ENCODE data around the gene SLC24A5.

Gene SLC24A5

DNA sequence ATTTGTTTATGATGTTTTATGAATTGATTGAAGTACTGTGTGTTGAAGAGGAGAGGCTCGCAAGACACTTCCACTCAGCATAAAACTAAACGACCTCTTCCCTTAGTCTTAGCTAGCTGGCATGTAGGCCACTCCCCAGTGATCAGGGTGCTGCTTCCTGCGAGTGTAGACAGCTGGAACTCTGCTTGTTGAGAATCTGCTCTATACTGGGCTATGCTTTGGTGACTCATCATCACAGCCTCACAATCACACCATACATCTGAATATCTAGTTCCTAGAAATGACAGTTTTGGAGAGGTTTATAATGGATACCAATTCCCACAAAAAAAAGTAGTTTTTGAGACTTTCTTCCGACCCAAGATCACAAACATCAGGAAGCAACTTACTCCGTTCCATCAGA is 1.5 kb upstream of the SLC24A5 start:
- FAIRE-seq: no peak

DNA sequence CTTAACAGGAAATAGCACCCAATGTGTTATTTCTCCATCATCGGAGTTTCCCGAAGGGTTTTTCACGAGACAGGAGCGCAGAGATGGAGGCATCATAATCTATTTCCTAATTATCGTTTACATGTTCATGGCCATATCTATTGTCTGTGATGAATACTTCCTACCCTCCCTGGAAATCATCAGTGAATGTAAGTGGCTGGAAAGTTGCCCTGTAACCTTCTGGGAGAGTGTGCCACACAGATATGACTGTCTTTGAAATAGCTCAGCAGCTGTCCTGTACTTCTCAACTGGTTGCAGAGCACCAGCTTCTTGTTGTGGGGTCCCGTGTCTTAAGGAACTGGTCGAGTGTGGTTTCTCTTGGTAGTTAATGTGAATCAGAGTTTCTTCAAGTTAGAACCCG is 1.1 kb downstream of the SLC24A5 start:
- no peak for FAIRE-seq

GRCh38 chr15:48126667-48127355 is 6.0 kb downstream of the SLC24A5 start:
- FAIRE-seq: no peak

DNA sequence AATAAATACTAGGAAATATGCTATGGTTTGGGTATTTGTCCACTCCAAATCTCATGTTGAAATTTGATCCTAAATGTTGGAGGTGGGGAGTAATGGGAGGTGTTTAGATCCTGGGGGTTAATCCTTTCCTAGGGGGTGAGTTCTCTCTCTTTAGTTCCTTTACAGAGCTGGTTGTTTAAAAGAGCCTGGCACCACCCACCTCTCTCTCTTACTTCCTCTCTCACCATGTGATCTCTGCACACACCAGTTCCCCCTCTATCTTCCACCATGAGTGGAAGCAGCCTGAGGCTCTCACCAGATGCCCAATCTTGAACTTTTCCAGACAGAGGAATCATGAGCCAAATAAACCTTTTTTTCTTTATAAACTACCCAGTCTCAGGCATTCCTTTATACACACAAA is 10.5 kb downstream of the SLC24A5 start:
- FAIRE-seq: no peak

GRCh38 chr15:48132874-48133273 is 12.1 kb downstream of the SLC24A5 start:
- FAIRE-seq: no peak

- FAIRE-seq: no peak
Observed at GRCh38 chr15:48143856-48144255, 23.1 kb downstream of the SLC24A5 start.

DNA sequence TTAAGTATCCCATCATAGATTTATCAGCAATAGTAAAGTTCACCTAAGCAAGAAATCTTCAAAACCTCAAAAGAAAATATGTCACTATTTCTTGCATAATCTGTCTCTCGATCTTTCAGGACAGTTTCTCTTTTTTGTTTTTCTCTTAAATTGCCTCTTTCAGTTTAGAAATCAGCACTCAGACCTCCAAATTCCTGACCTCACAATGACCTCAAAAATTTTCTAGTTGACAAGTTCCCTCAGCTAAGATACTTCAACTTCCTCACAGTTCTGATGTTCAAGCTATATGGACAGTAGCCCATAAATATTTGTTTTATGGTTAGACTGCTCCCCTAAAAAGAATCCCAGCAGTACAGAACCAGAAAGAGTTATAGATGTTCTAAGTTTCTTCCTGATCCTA is 24.1 kb downstream of the SLC24A5 start:
- no peak for FAIRE-seq

GRCh38 chr15:48145923-48146322 is 25.1 kb downstream of the SLC24A5 start:
- FAIRE-seq: no peak

- no peak for FAIRE-seq
Observed at GRCh38 chr15:48147358-48147757, 26.6 kb downstream of the SLC24A5 start.

DNA sequence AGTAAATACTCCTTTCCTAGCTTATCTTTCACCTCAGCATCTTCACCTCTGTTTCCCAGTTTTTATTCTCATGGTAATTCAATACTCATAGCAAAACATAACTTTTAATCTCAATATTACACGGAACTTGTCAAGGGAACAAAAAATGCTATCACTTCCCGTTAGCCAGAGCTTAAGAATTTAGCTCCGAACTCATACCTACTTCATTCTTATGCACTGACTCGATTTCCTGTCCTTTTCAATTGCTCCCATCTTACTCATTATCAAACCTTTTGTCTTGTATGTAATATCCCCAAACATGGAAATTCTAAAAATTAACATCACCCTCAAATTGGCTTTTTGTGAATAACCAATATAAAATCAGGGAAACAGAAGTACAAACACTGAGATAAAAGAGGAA is 29.1 kb downstream of the SLC24A5 start:
- FAIRE-seq: no peak

DNA sequence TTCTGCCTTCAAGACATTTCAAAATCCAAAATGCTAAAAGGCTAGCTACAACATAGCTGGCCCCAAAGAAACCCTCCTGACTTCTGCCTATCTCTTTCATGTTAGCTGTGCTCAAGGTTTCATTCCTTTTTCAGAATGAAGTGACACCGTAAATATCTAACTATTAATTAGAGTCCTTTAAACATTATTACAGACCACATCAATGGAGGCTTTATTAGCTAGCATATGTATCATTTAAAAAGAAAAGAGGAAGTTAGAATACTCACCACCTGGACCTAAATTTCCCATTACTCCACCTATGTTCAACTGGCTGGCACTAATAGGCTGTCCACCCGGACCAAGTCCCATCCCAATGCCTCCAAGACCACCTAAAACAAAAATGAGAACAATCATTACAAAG is 32.7 kb downstream of the SLC24A5 start:
- no peak for FAIRE-seq

GRCh38 chr15:48168616-48169015 is 47.8 kb downstream of the SLC24A5 start:
- no peak for FAIRE-seq

DNA sequence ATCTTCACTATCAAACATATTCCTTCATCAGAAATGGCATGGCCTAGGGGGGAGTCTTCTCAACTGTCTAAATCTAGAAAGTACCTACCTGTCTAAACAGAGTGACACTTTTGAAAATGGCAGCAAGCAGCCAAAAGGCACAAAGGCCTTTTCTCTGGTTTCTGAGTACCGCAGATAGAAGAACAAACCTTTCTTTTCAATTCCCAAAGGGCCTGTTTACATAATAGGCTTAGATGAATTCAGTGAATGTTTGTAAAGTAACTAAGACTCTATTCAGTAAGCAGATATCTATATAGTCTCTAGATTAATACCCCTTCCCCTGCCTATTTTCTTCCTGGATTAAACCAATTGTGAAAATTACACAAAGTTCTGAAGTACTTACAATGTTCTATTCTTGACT is 50.2 kb downstream of the SLC24A5 start:
- FAIRE-seq: no peak

GRCh38 chr15:48175126-48175525 is 54.3 kb downstream of the SLC24A5 start:
- FAIRE-seq: no peak

- peak; percentile 28 for FAIRE-seq
Observed at GRCh38 chr15:48176112-48176511, 55.3 kb downstream of the SLC24A5 start.

GRCh38 chr15:48176957-48177356 is 56.2 kb downstream of the SLC24A5 start:
- no peak for FAIRE-seq

DNA sequence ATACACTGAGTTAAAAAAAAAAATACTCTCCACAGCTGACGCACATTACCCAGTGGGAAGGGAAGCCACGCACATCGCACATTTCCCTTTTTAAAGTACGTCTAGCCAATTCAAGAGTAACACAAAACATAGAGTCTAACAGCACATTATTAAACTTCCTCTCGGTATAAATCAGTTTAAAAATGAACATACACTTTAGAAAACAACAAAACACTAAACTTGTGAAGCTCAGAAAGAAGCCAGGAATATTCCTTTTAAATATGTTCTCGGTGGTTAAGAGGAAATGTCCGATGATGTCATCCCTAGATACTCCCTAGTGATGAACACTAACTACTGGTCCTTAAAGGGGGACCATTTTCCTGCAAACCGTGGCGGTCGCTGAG is 56.6 kb downstream of the SLC24A5 start:
- FAIRE-seq: no peak

GRCh38 chr15:48177766-48178647 is 57.2 kb downstream of the SLC24A5 start, which contains the start of gene MYEF2:
MYEF2 (minus strand) TSS chr15:48178295; CDS start chr15:48178237, 58 bp downstream.
- FAIRE-seq: no peak

GRCh38 chr15:48178648-48178931 is 57.8 kb downstream of the SLC24A5 start:
- no peak for FAIRE-seq

- FAIRE-seq: no peak
Observed at GRCh38 chr15:48182749-48183148, 62.0 kb downstream of the SLC24A5 start.

DNA sequence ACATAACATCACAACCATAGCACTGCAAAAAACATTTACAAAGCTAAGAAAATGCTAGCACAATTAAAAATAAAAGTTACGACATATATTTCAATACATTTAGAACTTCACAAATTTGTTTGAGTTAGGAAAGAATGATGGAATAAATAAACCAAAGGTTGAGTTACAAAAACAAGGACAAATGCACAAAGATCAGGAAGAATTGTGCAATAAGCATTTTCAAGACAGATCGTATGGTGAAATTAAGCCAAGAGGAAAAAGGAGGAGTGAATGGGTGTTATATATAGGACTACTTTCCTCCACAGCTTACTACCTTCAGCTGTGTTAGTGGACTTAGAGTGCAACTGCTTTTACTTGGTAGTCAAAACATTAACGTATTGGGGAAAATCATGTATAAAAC is 64.7 kb downstream of the SLC24A5 start:
- no peak for FAIRE-seq

GRCh38 chr15:48186271-48186670 is 65.5 kb downstream of the SLC24A5 start:
- no peak for FAIRE-seq

- no peak for FAIRE-seq
Observed at GRCh38 chr15:48190932-48191573, 70.3 kb downstream of the SLC24A5 start.
